ENCODE data around the gene PPT2. TPM values are rescaled to one million over a fixed set of nuclear protein-coding genes. Genes with fewer than 3 reads are reported as not detected.

PPT2 gene
- total and polyA plus RNA-seq, 2 donors (not counting 1 experiment from before 2014, with no cell fraction given), result 13.7 to 37.3 TPM

- DNase-seq (ENCODE audit: low read depth in 2 of 2), result no peak
- H2AFZ ChIP-seq (ENCODE audit: low read length), result no peak overlapping the region
- H3K79me2 ChIP-seq (ENCODE audit: control insufficient read depth, insufficient read depth, low read length), result peaks cover 15% of the 10 kb centered on the region
- H3K4me1 ChIP-seq (ENCODE audit: control insufficient read depth, extremely low read depth, insufficient read depth, low read length), result peaks cover 18% of the 10 kb centered on the region
- peak overlapping the region; percentile 36 to 96 (median 46) for H3K4me3 ChIP-seq (replicated peaks in 1 of 4; ENCODE audit: control extremely low read depth in 1 of 4, insufficient read depth in 1 of 4, low read depth in 3 of 4, low read length in 4 of 4)
- H3K27me3 ChIP-seq (ENCODE audit: control insufficient read depth, insufficient read depth, low read length), result no peaks in the 10 kb centered on the region
- H3K36me3 ChIP-seq (ENCODE audit: control insufficient read depth, insufficient read depth, low read length), result no peaks in the 10 kb centered on the region
- no peak for TF ChIP-seq CTCF (conservative IDR thresholded peaks at IDR 0.05 in 1 of 2, IDR thresholded peaks at IDR 0.05 in 1 of 2; ENCODE audit: low read depth in 1 of 2, low read length in 2 of 2)
- no peak overlapping the region for H3K27ac ChIP-seq (ENCODE audit: insufficient read depth, low read length)
- no peaks in the 10 kb centered on the region for H4K20me1 ChIP-seq (ENCODE audit: control insufficient read depth, extremely low read depth, insufficient read depth, low read length)
- H3K9ac ChIP-seq (ENCODE audit: insufficient read depth, low read length), result no peak overlapping the region
- H3K4me2 ChIP-seq (ENCODE audit: extremely low read depth, insufficient read depth, low read length), result peak overlapping the region; percentile 95
- H3K9me3 ChIP-seq (ENCODE audit: control insufficient read depth, insufficient read depth, low read depth, low read length), result no peaks in the 10 kb centered on the region
These were observed 2.6 kb upstream of the PPT2 start for GRCh38 chr6:32151181-32151862.

DNA sequence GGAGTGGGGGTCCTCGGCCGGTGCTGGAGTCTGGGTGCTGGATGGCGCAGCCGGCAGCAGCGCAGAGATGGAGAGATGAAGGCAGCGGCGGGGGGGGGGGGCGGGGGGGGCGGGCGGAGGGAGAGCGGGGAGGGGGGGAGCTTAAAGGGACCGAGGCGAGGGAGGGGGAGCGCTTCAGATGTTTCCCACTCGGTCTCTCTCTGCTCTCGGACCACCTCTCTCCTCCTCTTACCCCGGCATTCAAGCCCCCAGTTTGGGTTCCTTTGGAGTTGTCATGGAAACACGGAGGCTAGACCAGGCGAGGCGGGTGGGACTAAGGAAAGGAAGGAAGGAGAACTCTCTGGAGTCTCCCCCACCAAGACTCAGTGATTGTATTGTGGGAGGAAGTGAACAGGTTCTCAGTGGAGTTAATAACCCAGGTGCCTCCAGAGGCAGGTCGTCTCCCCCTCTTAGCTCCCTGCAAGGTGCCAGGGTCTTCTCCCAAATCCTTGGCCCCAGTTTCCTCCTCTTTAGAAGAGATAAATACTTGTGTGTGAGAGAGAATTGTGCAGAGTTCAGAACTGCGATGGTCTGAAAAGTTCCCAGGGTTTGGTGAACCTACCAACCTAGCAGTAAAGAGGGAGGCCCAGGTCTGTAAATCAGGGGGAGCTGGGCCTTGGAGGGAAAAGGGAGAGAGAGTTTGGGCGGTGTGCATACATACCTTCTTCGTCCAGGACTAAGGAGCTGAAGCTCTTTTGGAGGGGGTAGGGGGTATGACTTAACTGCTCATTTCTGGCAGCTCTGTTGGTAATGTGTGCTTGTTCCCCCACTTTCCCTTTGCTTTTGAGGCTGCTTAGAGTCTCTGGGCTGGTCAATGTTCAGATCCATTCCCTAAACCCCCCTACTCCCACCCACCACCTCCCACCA lies 1.8 kb upstream of the PPT2 start, which contains the start of gene PRRT1:
PRRT1 (minus strand) TSS at position 77 of the 906 bp plus-strand sequence. CDS start 112 bp downstream, outside the sequence.
- Histone ChIP-seq H3K9ac (ENCODE audit: insufficient read depth, low read length) (peak within 1 kb of the TSS; percentile 52), H3K4me2 (ENCODE audit: extremely low read depth, insufficient read depth, low read length) (peak within 1 kb of the TSS; percentile 99), H3K79me2 (ENCODE audit: control insufficient read depth, insufficient read depth, low read length) (peaks cover 15% of the 10 kb centered on the region), H3K4me3 (replicated peaks in 1 of 4; ENCODE audit: control extremely low read depth in 1 of 4, insufficient read depth in 1 of 4, low read depth in 3 of 4, low read length in 4 of 4) (peak within 1 kb of the TSS; percentile 53 to 96 (median 93)), H3K4me1 (ENCODE audit: control insufficient read depth, extremely low read depth, insufficient read depth, low read length) (peaks cover 18% of the 10 kb centered on the region), H3K9me3 (ENCODE audit: control insufficient read depth, insufficient read depth, low read depth, low read length) (no peaks in the 10 kb centered on the region), H3K27ac (ENCODE audit: insufficient read depth, low read length) (peak within 1 kb of the TSS; percentile 95), H3K27me3 (ENCODE audit: control insufficient read depth, insufficient read depth, low read length) (no peaks in the 10 kb centered on the region), H4K20me1 (ENCODE audit: control insufficient read depth, extremely low read depth, insufficient read depth, low read length) (no peaks in the 10 kb centered on the region), H2AFZ (ENCODE audit: low read length) (peak within 1 kb of the TSS; percentile 80), H3K36me3 (ENCODE audit: control insufficient read depth, insufficient read depth, low read length) (no peaks in the 10 kb centered on the region)
- TF ChIP-seq EZH2 (IDR thresholded peaks at IDR 0.05; ENCODE audit: low read length, missing control alignments) (no peak), CTCF (conservative IDR thresholded peaks at IDR 0.05 in 1 of 2, IDR thresholded peaks at IDR 0.05 in 1 of 2; ENCODE audit: low read depth in 1 of 2, low read length in 2 of 2) (no peak)
- DNase-seq (ENCODE audit: low read depth in 2 of 2), result no peak

All from fibroblast of lung (primary cell).